Keratinocyte (primary cell): Measurements from ENCODE around the gene PDZRN4. TPM values are rescaled to one million over a fixed set of nuclear protein-coding genes. Genes with fewer than 3 reads are reported as not detected.

Experiments used
- DNase-seq: peaks from one replicate; pipeline ENCODE4 v3.0.0-alpha.2; 2011; ENCODE audit warnings: low read depth, missing footprints, low spot score
- FAIRE-seq: peaks from 2 replicates; lab custom pipeline; 2011; peaks lifted over from hg19 to GRCh38; lab: Jason Lieb, UNC
- H2AFZ ChIP-seq: 2 replicates; pipeline ENCODE4 v1.6.0; 2012; ENCODE audit warnings: low read length, control low read depth, inconsistent platforms; ENCODE audit not compliant: control insufficient read depth
- H3K27ac ChIP-seq: 2 replicates; pipeline ENCODE4 v1.5.1; 2011; ENCODE audit warnings: low read length; ENCODE audit not compliant: control insufficient read depth, insufficient read depth
- H3K27me3 ChIP-seq: 3 replicates; pipeline ENCODE4 v1.6.0; 2011; ENCODE audit warnings: low read length; ENCODE audit not compliant: control insufficient read depth, insufficient read depth; ENCODE audit errors: extremely low read depth
- H3K36me3 ChIP-seq, 2 experiments: 2 replicates in 1 of 2; 3 replicates in 1 of 2; pipeline ENCODE4 v1.5.1; 2011; ENCODE audit warnings: low read length in 2 of 2, mild to moderate bottlenecking in 1 of 2; ENCODE audit not compliant: control insufficient read depth in 2 of 2, insufficient read depth in 2 of 2; ENCODE audit errors: extremely low read depth in 1 of 2
- H3K4me1 ChIP-seq: 3 replicates; pipeline ENCODE4 v1.5.1; 2011; ENCODE audit warnings: low read length; ENCODE audit not compliant: control insufficient read depth, insufficient read depth; ENCODE audit errors: extremely low read depth
- H3K4me2 ChIP-seq: 3 replicates; pipeline ENCODE4 v1.6.0; 2011; ENCODE audit warnings: low read depth, low read length; ENCODE audit not compliant: control insufficient read depth, insufficient read depth; ENCODE audit errors: extremely low read depth
- H3K4me3 ChIP-seq, 3 experiments: fragments of 200-600 bp in 1 of 3; sonication (generic) in 1 of 3; 2 replicates in 2 of 3; 3 replicates in 1 of 3; pipeline ENCODE4 v1.5.1; 2011 to 2016; ENCODE audit warnings: low read length in 3 of 3, mild to moderate bottlenecking in 3 of 3, control low read depth in 2 of 3, inconsistent platforms in 1 of 3, low read depth in 1 of 3, mixed read lengths in 1 of 3, mixed run types in 1 of 3, moderate library complexity in 1 of 3; ENCODE audit not compliant: control insufficient read depth in 2 of 3, insufficient read depth in 2 of 3; ENCODE audit errors: extremely low read depth in 1 of 3
- H3K79me2 ChIP-seq: 2 replicates; pipeline ENCODE4 v1.6.0; 2012; ENCODE audit warnings: low read length; ENCODE audit not compliant: control insufficient read depth, insufficient read depth
- H3K9ac ChIP-seq: 3 replicates; pipeline ENCODE4 v1.6.0; 2011; ENCODE audit warnings: low read length; ENCODE audit not compliant: control insufficient read depth, insufficient read depth; ENCODE audit errors: extremely low read depth
- H3K9me1 ChIP-seq: 3 replicates; pipeline ENCODE4 v1.6.0; 2011; ENCODE audit warnings: low read length; ENCODE audit not compliant: control insufficient read depth, insufficient read depth; ENCODE audit errors: extremely low read depth
- H3K9me3 ChIP-seq: 2 replicates; pipeline ENCODE4 v1.5.1; 2012; ENCODE audit warnings: low read depth, low read length; ENCODE audit not compliant: control insufficient read depth
- H4K20me1 ChIP-seq: 3 replicates; pipeline ENCODE4 v1.6.0; 2011; ENCODE audit warnings: low read length; ENCODE audit not compliant: control insufficient read depth, insufficient read depth; ENCODE audit errors: extremely low read depth
- EZH2 ChIP-seq: IDR thresholded peaks from one replicate; pipeline ENCODE4 v1.6.1; 2012; ENCODE audit warnings: inconsistent platforms, mild to moderate bottlenecking, low read length, moderate library complexity
- dilution Hi-C: fragments of 300-500 bp; cut with MboI; formaldehyde crosslinking; loops from one replicate; pipeline ENCODE4 v1.7.0; 2020; ENCODE audit warnings: low sequenced_read_pairs; ENCODE audit not compliant: extremely low pct_ligation_motif_present
- polyA plus RNA-seq, 5 experiments: library from polyadenylated mRNA; depleted of rRNA in 3 of 5; stranded (reverse) in 3 of 5; stranded (forward) in 1 of 5; unstranded in 1 of 5; fragments of >200 nt; gene quantifications; 1 replicate in 1 of 5; 2 replicates in 3 of 5; 3 replicates in 1 of 5; pipeline versions ENCODE4 v1.2.1 to v1.2.3, GENCODE V29; 2011 to 2012; ENCODE audit warnings: missing spikeins in 2 of 5, low read depth in 1 of 5, low replicate concordance in 1 of 5
- TF ChIP-seq, protein P1 (sequence below), 3 experiments: IDR thresholded peaks in 1 of 3; conservative IDR thresholded peaks in 1 of 3; optimal IDR thresholded peaks in 1 of 3; 2 replicates in 2 of 3; 3 replicates in 1 of 3; pipeline versions ENCODE3 to v1.5.1; 2011; ENCODE audit warnings: low read length in 3 of 3, mild to moderate bottlenecking in 3 of 3, moderate library complexity in 2 of 3, control low read depth in 1 of 3, inconsistent platforms in 1 of 3; ENCODE audit not compliant: insufficient read depth in 2 of 3; ENCODE audit errors: extremely low read depth in 1 of 3

Gene PDZRN4
- polyA plus RNA-seq, 1 donor (not counting 4 experiments of a cell fraction or from before 2014, with no cell fraction given), result not detected

DNA sequence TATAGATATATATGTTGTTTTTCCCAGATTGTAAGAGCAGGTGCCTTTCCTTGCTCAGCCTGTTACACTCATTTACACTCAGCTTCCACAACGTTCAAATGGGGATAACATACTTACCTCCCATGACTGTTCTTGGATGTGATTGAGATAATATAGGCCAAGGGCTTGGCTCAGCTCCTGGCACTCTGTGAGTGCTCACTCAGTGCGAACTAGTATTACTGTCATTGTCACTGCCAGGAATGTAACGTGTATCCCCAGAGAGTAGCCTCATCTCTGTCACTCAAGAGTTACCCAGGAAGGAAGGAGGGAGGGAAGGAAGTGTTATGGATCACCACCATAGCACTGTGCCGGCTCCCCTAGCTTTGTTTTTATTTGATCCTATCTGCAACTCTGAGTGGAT is 307.9 kb downstream of the PDZRN4 start:
- no peak for DNase-seq
- dilution Hi-C loops, result no loop called here
- Histone ChIP-seq H3K27me3 (no peaks in the 10 kb centered on the region), H3K9me1 (no peaks in the 10 kb centered on the region), H3K4me1 (no peaks in the 10 kb centered on the region), H4K20me1 (no peaks in the 10 kb centered on the region), H3K79me2 (no peaks in the 10 kb centered on the region), H3K36me3 (no peaks in the 10 kb centered on the region), H3K9me3 (no peaks in the 10 kb centered on the region), H3K9ac (no peak overlapping the region), H3K4me2 (no peak overlapping the region), H3K27ac (no peak overlapping the region), H2AFZ (no peak overlapping the region), H3K4me3 (no peak overlapping the region)
- TF ChIP-seq EZH2, result no peak
- TF ChIP-seq, protein P1, sequence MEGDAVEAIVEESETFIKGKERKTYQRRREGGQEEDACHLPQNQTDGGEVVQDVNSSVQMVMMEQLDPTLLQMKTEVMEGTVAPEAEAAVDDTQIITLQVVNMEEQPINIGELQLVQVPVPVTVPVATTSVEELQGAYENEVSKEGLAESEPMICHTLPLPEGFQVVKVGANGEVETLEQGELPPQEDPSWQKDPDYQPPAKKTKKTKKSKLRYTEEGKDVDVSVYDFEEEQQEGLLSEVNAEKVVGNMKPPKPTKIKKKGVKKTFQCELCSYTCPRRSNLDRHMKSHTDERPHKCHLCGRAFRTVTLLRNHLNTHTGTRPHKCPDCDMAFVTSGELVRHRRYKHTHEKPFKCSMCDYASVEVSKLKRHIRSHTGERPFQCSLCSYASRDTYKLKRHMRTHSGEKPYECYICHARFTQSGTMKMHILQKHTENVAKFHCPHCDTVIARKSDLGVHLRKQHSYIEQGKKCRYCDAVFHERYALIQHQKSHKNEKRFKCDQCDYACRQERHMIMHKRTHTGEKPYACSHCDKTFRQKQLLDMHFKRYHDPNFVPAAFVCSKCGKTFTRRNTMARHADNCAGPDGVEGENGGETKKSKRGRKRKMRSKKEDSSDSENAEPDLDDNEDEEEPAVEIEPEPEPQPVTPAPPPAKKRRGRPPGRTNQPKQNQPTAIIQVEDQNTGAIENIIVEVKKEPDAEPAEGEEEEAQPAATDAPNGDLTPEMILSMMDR (optimal IDR thresholded peaks at IDR 0.05 in 1 of 3, IDR thresholded peaks at IDR 0.05 in 1 of 3, conservative IDR thresholded peaks at IDR 0.05 in 1 of 3; ENCODE audit: extremely low read depth in 1 of 3, insufficient read depth in 2 of 3, low read length in 3 of 3), result no peak
- no peak for FAIRE-seq

DNA sequence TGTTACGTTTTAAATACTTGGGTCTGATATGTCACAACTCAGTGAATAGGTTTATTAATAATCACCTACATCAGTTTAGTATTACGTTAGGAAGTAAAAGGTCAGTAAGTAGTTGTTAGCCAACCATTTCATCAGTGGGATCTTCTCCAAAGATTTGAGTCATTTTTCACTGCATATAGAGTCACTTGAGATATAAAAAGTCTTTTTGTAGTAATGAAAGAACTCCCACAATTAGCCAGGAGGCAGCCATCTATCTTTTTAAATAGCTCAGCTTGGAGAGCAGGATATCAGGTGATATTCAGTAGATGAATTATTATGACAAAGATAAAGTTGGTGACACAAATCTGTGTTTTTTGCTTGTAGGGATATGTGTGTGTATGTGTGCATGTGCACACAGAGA is 309.3 kb downstream of the PDZRN4 start:
- no peaks in the 10 kb centered on the region for H4K20me1 ChIP-seq

More for the DNA sequence above, 309.3 kb downstream of the PDZRN4 start:
- H3K79me2 ChIP-seq, result no peaks in the 10 kb centered on the region
- no peak for TF ChIP-seq EZH2
- TF ChIP-seq, protein P1 (optimal IDR thresholded peaks at IDR 0.05 in 1 of 3, IDR thresholded peaks at IDR 0.05 in 1 of 3, conservative IDR thresholded peaks at IDR 0.05 in 1 of 3; ENCODE audit: extremely low read depth in 1 of 3, insufficient read depth in 2 of 3, low read length in 3 of 3), result no peak
- H3K27me3 ChIP-seq, result no peaks in the 10 kb centered on the region
- no peak for FAIRE-seq
- no peak for DNase-seq
- no peaks in the 10 kb centered on the region for H3K36me3 ChIP-seq
- H3K9me3 ChIP-seq, result no peaks in the 10 kb centered on the region
- no peak overlapping the region for H3K9ac ChIP-seq
- no peak overlapping the region for H3K27ac ChIP-seq
- H3K9me1 ChIP-seq, result no peaks in the 10 kb centered on the region
- H3K4me1 ChIP-seq, result no peaks in the 10 kb centered on the region
- H3K4me3 ChIP-seq, result no peak overlapping the region
- no peak overlapping the region for H3K4me2 ChIP-seq
- dilution Hi-C loops, result no loop called here
- no peak overlapping the region for H2AFZ ChIP-seq
